IgD-negative memory B cell (primary cell): ENCODE measurements around the gene AMH. TPM values are rescaled to one million over a fixed set of nuclear protein-coding genes. Genes with fewer than 3 reads are reported as not detected.

Source experiments
- polyA plus RNA-seq: library from polyadenylated mRNA; unstranded; fragments of 300-500 nt; fragmentation: Illumina TruSeq; gene quantifications from one replicate; pipeline ENCODE4 v1.2.3, GENCODE V29; 2021

Gene AMH
- polyA plus RNA-seq, 1 donor from 2014 or later, result 0.15 TPM

Other genes starting within 250 kb of the AMH start
- 8.2 TPM for gene BTBD2, start 233.6 kb upstream of the AMH start, polyA plus RNA-seq
- gene MKNK2, start 198.1 kb upstream of the AMH start, polyA plus RNA-seq, result 83.9 TPM
- gene MOB3A, start 153.0 kb upstream of the AMH start, polyA plus RNA-seq, result 136 TPM
- 0.83 TPM for gene IZUMO4, start 152.4 kb upstream of the AMH start, polyA plus RNA-seq
- gene AP3D1, start 97.8 kb upstream of the AMH start, polyA plus RNA-seq, result 23.7 TPM
- 2.7 TPM for gene DOT1L, start 85.4 kb upstream of the AMH start, polyA plus RNA-seq
- gene PLEKHJ1, start 13.0 kb upstream of the AMH start, polyA plus RNA-seq, result 163 TPM
- gene SF3A2, start 12.5 kb upstream of the AMH start, polyA plus RNA-seq, result 37.8 TPM
- 4.3 TPM for gene JSRP1, start 7.1 kb downstream of the AMH start, polyA plus RNA-seq
- 0.26 TPM for gene PEAK3, start 32.9 kb downstream of the AMH start, polyA plus RNA-seq
- gene LINGO3, start 58.8 kb downstream of the AMH start, polyA plus RNA-seq, result 14.7 TPM
- 308 TPM for gene LSM7, start 79.3 kb downstream of the AMH start, polyA plus RNA-seq
- 20.8 TPM for gene SPPL2B, start 79.4 kb downstream of the AMH start, polyA plus RNA-seq
- gene TMPRSS9, start 110.9 kb downstream of the AMH start, polyA plus RNA-seq, result not detected
- 69.1 TPM for gene TIMM13, start 178.3 kb downstream of the AMH start, polyA plus RNA-seq
- gene LMNB2, start 207.6 kb downstream of the AMH start, polyA plus RNA-seq, result 4.6 TPM
- gene GADD45B, start 226.8 kb downstream of the AMH start, polyA plus RNA-seq, result 98.0 TPM